NCI-H1436 (cell line): ENCODE data around the gene NYAP1.
"Not testable (repeated sequence)": the region's sequence is repeated elsewhere in the genome, so short reads cannot be mapped to it uniquely, and the experiment has no call there.

Source experiments
- DNase-seq: peaks from one replicate; lab custom pipeline; 2025; lab: John Stamatoyannopoulos, UW

NYAP1 gene

GRCh38 chr7:100483722-100484672 is at the start of gene NYAP1:
Gene NYAP1 (plus strand): TSS chr7:100483927. CDS start chr7:100485312, 1,385 bp downstream.
- DNase-seq, result peak; percentile 58

- DNase-seq, result no peak
These were observed 49.2 kb upstream of the NYAP1 start for GRCh38 chr7:100434297-100435144.

- no peak for DNase-seq
These were observed 48.1 kb upstream of the NYAP1 start for GRCh38 chr7:100435401-100436304.

- no peak for DNase-seq
These were observed 46.3 kb upstream of the NYAP1 start for GRCh38 chr7:100437150-100438100.

- DNase-seq, result no peak
These were observed 45.6 kb upstream of the NYAP1 start for GRCh38 chr7:100438172-100438571.

- DNase-seq, result not testable (repeated sequence)
These were observed 45.0 kb upstream of the NYAP1 start for GRCh38 chr7:100438731-100439130.

- DNase-seq, result not testable (repeated sequence)
These were observed 44.5 kb upstream of the NYAP1 start for GRCh38 chr7:100439244-100439643.

GRCh38 chr7:100441641-100442535 is 41.8 kb upstream of the NYAP1 start:
- no peak for DNase-seq

GRCh38 chr7:100443096-100443840 is 40.5 kb upstream of the NYAP1 start:
- DNase-seq, result no peak

- DNase-seq, result no peak
These were observed 39.1 kb upstream of the NYAP1 start for GRCh38 chr7:100444311-100445278.

- DNase-seq, result no peak
These were observed 37.7 kb upstream of the NYAP1 start for GRCh38 chr7:100446040-100446439.

- DNase-seq, result not testable (repeated sequence)
These were observed 36.4 kb upstream of the NYAP1 start for GRCh38 chr7:100447363-100447762.

- no peak for DNase-seq
These were observed 34.4 kb upstream of the NYAP1 start for GRCh38 chr7:100449190-100449795.

GRCh38 chr7:100452513-100452912 is 31.2 kb upstream of the NYAP1 start:
- DNase-seq, result no peak

GRCh38 chr7:100453854-100454253 is 29.9 kb upstream of the NYAP1 start:
- DNase-seq, result not testable (repeated sequence)

- DNase-seq, result no peak
These were observed 28.5 kb upstream of the NYAP1 start for GRCh38 chr7:100455206-100455605.

- no peak for DNase-seq
These were observed 27.2 kb upstream of the NYAP1 start for GRCh38 chr7:100456562-100456961.
